OCI-LY7 (cell line): ENCODE measurements around the gene TMEM72. TPM values are rescaled to one million over a fixed set of nuclear protein-coding genes. Genes with fewer than 3 reads are reported as not detected.
A peak's percentile ranks its signal among the peaks of the same experiment; 100 is the strongest.

Experiments
- BruUV-seq: library from RNA; stranded (reverse); fragments of 400-500 nt; replicated peaks from 2 replicates; lab custom pipeline; 2021; lab: Mats Ljungman, UMichigan
- CTCF ChIA-PET: fragments of 300-600 bp; sonication (Branson Sonifier 250); formaldehyde crosslinking; loops from one replicate; lab custom pipeline; 2022; ENCODE audit warnings: antibody characterized with exemption; ENCODE audit not compliant: unreplicated experiment; lab: Charles Lee
- POLR2A ChIA-PET: fragments of 300-600 bp; sonication (Branson Sonifier 250); formaldehyde crosslinking; loops from one replicate; lab custom pipeline; 2022; ENCODE audit warnings: antibody characterized with exemption; lab: Charles Lee
- DNase-seq: peaks from one replicate; pipeline ENCODE4 v3.0.0-alpha.2; 2015; ENCODE audit warnings: low spot score
- H2AFZ ChIP-seq: fragments of 200-600 bp; sonication (generic), shearing (Covaris generic); 2 replicates; pipeline ENCODE4 v1.6.1; 2014; ENCODE audit warnings: mild to moderate bottlenecking, antibody characterized with exemption, low read length, moderate library complexity
- H3K27ac ChIP-seq: fragments of 200-600 bp; sonication (generic); 2 replicates; pipeline ENCODE4 v1.5.1; 2014; ENCODE audit warnings: mixed run types, low read depth, mild to moderate bottlenecking, moderate library complexity, low read length, inconsistent platforms; ENCODE audit not compliant: poor library complexity, severe bottlenecking
- H3K36me3 ChIP-seq: fragments of 200-600 bp; sonication (generic); 2 replicates; pipeline ENCODE4 v1.6.1; 2014; ENCODE audit warnings: mild to moderate bottlenecking, antibody characterized with exemption, low read length, moderate library complexity, mixed read lengths; ENCODE audit not compliant: insufficient read depth
- H3K4me1 ChIP-seq: fragments of 200-600 bp; sonication (generic); 2 replicates; pipeline ENCODE4 v1.5.1; 2014; ENCODE audit warnings: mild to moderate bottlenecking, low read length; ENCODE audit not compliant: insufficient read depth, poor library complexity, severe bottlenecking
- H3K4me2 ChIP-seq: fragments of 200-600 bp; sonication (generic); 2 replicates; pipeline ENCODE4 v1.6.1; 2014; ENCODE audit warnings: mild to moderate bottlenecking, low read length
- H3K4me3 ChIP-seq: fragments of 200-600 bp; sonication (generic); 2 replicates; pipeline ENCODE4 v1.5.1; 2014; ENCODE audit warnings: mild to moderate bottlenecking, low read depth, low read length; ENCODE audit not compliant: poor library complexity, severe bottlenecking
- H3K79me2 ChIP-seq: fragments of 200-600 bp; sonication (generic); 2 replicates; pipeline ENCODE4 v1.6.1; 2016; ENCODE audit warnings: low read depth, mild to moderate bottlenecking, low read length, moderate library complexity, mixed read lengths; ENCODE audit not compliant: insufficient read depth
- H3K9me2 ChIP-seq: fragments of 200-600 bp; sonication (generic); 2 replicates; pipeline ENCODE4 v1.6.1; 2016; ENCODE audit warnings: mild to moderate bottlenecking, low read length, mixed read lengths; ENCODE audit not compliant: insufficient read depth
- H3K9me3 ChIP-seq: fragments of 200-600 bp; sonication (generic); 2 replicates; pipeline ENCODE4 v1.6.1; 2014; ENCODE audit warnings: mild to moderate bottlenecking, mixed run types, low read length, mixed read lengths
- H4K20me1 ChIP-seq: fragments of 200-600 bp; sonication (generic); 2 replicates; pipeline ENCODE4 v1.6.1; 2014; ENCODE audit warnings: mild to moderate bottlenecking, antibody characterized with exemption, low read length, moderate library complexity, mixed read lengths; ENCODE audit not compliant: insufficient read depth
- EZH2phosphoT487 ChIP-seq: fragments of 200-600 bp; sonication (generic); IDR thresholded peaks from 2 replicates; pipeline ENCODE4 v1.6.1; 2018; ENCODE audit warnings: low read depth, borderline replicate concordance, mild to moderate bottlenecking, mixed run types, antibody characterized with exemption, low read length, moderate library complexity, mixed read lengths
- intact Hi-C: fragments of 100-400 bp; cut with micrococcal nuclease; formaldehyde crosslinking; loops from one replicate; pipeline ENCODE4 v1.10.0; 2022; ENCODE audit not compliant: unreplicated experiment
- total RNA-seq, 2 experiments: library from RNA; depleted of rRNA in 1 of 2; stranded (reverse); fragments of >200 nt in 1 of 2; shearing (Covaris generic) in 1 of 2; gene quantifications; 2 replicates each; pipeline ENCODE4 v1.2.3, GENCODE V29; 2014 to 2022
- TF ChIP-seq, protein P1 (sequence below): fragments of 200-600 bp; sonication (generic); conservative IDR thresholded peaks from 2 replicates; pipeline ENCODE4 v1.5.1; 2014; ENCODE audit warnings: mild to moderate bottlenecking, antibody characterized with exemption, low read length, moderate library complexity, mixed read lengths

TMEM72 gene
- total RNA-seq, 2 experiments from 2014 or later = not detected

DNA sequence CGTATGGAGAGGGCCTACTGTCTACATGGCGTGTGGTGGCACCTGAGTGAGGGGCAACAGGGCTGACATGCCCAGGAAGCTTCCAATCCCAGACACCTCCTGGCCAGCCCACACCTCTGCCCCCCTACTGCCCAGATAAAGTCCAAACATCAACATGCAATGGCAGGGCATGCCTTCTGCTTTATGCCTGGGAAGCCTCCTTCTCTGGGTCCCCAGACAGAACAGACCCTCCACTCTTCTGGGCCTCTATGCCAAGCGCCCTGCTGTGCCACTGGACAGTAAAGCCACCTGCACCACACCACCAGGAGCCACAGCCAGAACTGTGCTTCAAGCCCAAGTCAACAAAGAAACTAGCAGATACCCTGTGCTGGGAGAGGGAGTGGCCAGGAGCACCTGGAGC lies 12.5 kb downstream of the TMEM72 start:
- no peaks in the 10 kb centered on the region for H4K20me1 ChIP-seq

DNA sequence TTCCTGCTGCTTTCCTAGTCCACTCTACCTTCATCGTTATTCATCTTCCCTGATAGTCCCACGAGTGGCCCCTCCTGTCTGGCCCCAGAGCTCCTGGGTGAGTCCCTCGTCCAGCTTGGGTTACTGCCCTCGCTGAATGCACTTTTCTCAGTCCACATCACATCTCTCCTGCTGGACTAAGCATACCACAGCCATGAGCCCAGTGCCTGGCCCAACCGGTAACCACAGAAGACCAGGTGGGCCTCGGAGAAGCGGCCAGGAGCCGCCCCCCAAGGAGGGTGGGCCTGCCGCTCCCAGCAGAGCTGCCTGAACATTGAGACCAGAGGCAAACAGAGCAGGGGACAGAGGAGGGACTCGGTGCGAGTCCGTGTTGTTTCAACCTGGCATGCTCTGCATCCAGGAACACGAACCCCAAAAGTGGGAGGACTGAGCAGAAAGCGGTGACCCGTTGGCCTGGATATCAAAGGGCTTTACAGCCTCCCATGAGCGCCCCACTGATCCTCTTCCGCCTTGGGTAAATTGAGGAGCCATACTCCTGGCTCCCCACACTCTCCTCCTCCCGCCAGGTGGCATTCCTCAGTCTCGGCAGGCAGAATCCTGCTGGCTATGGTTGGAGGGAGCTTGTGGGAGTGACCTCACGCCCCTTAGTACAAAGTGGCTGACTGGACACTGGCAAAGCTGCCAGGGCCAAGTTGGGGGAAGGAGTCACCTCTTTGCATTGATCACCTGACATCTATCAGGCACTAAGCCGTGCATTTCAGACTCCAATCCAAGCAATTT lies 13.3 kb downstream of the TMEM72 start:
- Histone ChIP-seq H3K4me3 (no peak overlapping the region), H3K36me3 (no peaks in the 10 kb centered on the region), H3K4me2 (no peak overlapping the region), H3K27ac (no peak overlapping the region), H3K9me2 (no peaks in the 10 kb centered on the region), H4K20me1 (no peaks in the 10 kb centered on the region), H3K79me2 (no peaks in the 10 kb centered on the region), H3K9me3 (no peaks in the 10 kb centered on the region), H2AFZ (no peak overlapping the region), H3K4me1 (no peaks in the 10 kb centered on the region)
- TF ChIP-seq, protein P1, sequence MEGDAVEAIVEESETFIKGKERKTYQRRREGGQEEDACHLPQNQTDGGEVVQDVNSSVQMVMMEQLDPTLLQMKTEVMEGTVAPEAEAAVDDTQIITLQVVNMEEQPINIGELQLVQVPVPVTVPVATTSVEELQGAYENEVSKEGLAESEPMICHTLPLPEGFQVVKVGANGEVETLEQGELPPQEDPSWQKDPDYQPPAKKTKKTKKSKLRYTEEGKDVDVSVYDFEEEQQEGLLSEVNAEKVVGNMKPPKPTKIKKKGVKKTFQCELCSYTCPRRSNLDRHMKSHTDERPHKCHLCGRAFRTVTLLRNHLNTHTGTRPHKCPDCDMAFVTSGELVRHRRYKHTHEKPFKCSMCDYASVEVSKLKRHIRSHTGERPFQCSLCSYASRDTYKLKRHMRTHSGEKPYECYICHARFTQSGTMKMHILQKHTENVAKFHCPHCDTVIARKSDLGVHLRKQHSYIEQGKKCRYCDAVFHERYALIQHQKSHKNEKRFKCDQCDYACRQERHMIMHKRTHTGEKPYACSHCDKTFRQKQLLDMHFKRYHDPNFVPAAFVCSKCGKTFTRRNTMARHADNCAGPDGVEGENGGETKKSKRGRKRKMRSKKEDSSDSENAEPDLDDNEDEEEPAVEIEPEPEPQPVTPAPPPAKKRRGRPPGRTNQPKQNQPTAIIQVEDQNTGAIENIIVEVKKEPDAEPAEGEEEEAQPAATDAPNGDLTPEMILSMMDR = no peak
- no peak for TF ChIP-seq EZH2phosphoT487
- intact Hi-C loops = no loop called here
- DNase-seq = no peak
- POLR2A ChIA-PET = no interaction called here
- CTCF ChIA-PET = no interaction called here
- BruUV-seq = no TSS peak

More for the DNA sequence above, 12.5 kb downstream of the TMEM72 start:
- BruUV-seq = no TSS peak
- no peak for DNase-seq
- Histone ChIP-seq H3K9me2 (no peaks in the 10 kb centered on the region), H3K27ac (no peak overlapping the region), H3K36me3 (no peaks in the 10 kb centered on the region), H3K4me3 (no peak overlapping the region), H3K4me2 (no peak overlapping the region), H2AFZ (no peak overlapping the region), H3K4me1 (no peaks in the 10 kb centered on the region), H3K9me3 (no peaks in the 10 kb centered on the region), H3K79me2 (no peaks in the 10 kb centered on the region)
- TF ChIP-seq, protein P1 = no peak
- TF ChIP-seq EZH2phosphoT487 = no peak
- ChIA-PET CTCF (no interaction called here), POLR2A (no interaction called here)
- intact Hi-C loops = no loop called here

DNA sequence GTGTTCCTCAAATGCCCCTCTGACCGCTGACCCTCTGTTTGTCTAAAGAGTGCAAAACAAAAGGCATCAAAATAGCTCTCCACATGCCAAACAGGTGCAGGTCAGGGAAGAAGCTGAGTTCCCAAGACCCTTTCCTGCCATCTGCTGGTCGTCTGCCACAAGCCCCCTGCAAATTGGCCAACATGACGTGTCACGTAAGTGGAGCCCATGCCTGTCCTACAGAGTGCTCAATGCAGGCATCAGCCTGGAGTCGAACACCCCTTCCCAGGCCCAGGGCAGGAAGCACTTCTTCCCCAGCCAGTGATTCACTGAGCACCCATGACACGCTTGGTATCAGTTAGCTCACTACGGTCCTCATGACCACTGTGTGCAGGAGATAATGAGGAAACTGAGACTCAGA lies 14.1 kb downstream of the TMEM72 start:
- Histone ChIP-seq H3K9me2 (no peaks in the 10 kb centered on the region), H3K9me3 (no peaks in the 10 kb centered on the region), H3K4me3 (no peak overlapping the region), H3K27ac (no peak overlapping the region), H3K4me1 (no peaks in the 10 kb centered on the region), H4K20me1 (no peaks in the 10 kb centered on the region), H3K4me2 (no peak overlapping the region), H2AFZ (no peak overlapping the region), H3K36me3 (no peaks in the 10 kb centered on the region), H3K79me2 (no peaks in the 10 kb centered on the region)
- POLR2A ChIA-PET = no interaction called here
- CTCF ChIA-PET = no interaction called here
- intact Hi-C loops = no loop called here
- DNase-seq = peak; percentile 38
- TF ChIP-seq, protein P1 = peak; percentile 64
- no peak for TF ChIP-seq EZH2phosphoT487
- BruUV-seq = no TSS peak
